GM18507 (cell line): ENCODE measurements around the gene NCOA7.
"Not testable (repeated sequence)": the region's sequence is repeated elsewhere in the genome, so short reads cannot be mapped to it uniquely, and the experiment has no call there.

ENCODE experiments used
- DNase-seq: peaks from one replicate; pipeline ENCODE4 v3.0.0; 2011; ENCODE audit warnings: low read depth; ENCODE audit not compliant: insufficient read length; ENCODE audit errors: extremely low spot score
- FAIRE-seq: peaks from 2 replicates; lab custom pipeline; 2011; peaks lifted over from hg19 to GRCh38; lab: Jason Lieb, UNC

NCOA7 gene

DNA sequence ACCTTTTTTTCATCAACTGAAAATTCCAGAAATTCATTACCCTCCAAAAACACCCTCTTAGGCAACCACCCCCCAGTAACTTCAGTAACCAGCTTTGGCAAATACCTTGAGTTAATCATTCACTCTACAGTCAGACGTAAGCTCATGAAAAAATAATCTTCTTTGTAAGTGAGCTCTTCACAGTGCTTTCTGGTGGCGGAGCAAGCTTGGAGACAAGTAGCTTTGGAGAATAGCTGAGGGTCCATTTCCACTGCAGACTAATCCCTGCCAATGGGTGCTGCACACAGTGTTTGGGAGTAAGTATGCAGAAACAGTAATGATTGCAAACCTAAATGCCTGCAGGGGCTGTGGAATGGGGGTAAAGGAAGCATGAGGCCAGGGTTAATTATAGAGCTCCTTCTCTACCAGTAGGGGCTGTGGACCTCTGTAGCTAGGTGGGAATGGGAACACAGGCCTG is 109.0 kb downstream of the NCOA7 start:
- DNase-seq (no peak), FAIRE-seq (no peak)

DNA sequence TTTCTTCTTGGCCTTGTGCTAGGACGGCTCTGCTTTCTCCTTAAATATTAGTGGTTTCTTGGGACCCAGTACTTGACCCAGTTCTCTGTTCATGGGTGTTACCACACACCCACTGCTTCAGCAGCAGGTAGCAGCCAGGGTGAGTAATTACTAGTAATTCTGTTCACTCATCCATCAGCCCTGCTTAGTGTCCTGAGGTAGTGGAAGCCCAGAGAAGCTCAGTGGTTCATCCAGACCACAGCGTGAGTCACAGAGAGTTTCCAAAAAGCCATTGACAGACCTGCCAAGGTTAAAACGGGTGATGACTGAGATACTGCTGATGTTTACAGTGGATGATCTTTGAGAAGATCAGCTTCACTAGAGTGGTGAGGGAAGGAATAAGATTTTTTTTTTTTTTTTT is 114.1 kb downstream of the NCOA7 start:
- DNase-seq, result no peak
- no peak for FAIRE-seq

DNA sequence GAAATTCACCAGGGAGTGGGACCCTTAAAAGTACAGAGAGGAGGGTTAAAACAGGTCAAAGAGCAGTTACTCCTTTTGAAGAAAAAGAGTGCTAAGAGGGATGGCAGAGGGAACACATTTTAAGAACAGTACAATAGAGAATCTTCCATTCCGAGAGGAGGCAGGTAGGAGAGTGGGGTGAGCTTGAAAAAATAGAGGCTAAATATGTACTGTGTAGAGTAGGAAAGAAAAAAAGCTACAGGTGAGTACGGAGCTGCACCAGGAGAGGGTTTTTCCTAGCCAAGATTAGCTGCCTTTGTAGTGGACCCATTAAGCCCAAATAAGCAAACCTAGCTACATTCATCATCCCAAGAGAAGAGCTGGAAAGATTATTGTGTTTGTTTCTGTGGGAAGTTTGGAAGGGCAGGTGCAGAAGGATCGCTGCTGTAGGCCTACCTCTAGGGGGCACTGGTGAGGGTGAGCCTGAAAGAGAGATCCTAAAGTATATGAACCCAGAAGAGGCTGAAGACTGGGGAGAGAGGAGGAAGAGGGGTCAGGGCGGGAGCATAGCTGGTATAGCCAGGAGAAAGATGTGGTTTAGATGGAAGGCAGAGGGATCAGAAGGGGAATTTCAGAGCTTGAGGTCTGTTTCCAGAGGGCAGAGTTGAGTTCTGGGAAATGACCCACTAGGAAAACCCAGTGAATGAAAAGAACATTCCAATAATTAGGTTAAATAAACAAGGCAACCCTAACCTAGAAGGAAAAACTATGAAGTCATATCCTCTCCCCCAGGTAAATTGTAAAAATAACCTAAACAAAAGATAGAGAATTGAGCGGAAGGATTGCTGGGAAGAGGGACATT is 115.6 kb downstream of the NCOA7 start:
- DNase-seq (no peak), FAIRE-seq (peak; percentile 48)

DNA sequence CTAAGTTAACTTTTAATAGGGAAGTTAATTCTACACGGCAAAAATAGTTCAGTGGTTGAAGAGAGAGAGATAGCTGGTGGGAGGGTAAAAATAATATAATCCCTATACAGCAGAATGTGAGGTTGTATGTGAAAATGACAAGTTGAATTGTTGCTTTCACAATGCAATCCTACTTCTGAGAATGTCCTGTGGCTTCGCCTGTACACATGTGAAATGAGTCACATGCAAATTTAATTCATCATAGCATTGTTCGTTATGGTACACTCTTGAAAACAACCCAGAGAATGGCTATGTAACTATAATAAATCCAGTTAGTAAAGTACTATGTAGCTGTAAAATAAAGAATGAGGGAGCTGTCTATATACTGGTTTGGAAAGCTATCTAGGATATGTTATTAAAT is 119.8 kb downstream of the NCOA7 start:
- peak; percentile 42 for DNase-seq
- FAIRE-seq, result peak; percentile 75

DNA sequence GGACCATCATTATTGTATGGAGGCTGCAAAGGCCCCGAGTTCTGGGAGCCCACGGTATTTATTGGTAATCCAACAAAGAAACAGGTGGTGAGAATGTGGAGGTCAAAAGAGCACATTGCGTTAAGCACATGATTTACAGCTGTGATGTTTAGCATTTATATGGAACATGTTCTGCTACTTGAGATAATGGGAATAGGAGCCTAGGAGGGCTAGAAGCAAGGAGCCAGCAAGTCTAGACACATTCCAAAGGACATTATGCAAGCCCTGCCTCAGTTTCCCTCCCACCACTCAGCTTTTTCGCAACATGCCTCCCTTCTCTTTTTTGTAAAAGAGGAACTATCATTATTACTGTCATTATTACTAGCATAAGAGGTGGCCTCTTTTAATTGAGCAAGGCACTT is 120.3 kb downstream of the NCOA7 start:
- not testable (repeated sequence) for FAIRE-seq, DNase-seq

DNA sequence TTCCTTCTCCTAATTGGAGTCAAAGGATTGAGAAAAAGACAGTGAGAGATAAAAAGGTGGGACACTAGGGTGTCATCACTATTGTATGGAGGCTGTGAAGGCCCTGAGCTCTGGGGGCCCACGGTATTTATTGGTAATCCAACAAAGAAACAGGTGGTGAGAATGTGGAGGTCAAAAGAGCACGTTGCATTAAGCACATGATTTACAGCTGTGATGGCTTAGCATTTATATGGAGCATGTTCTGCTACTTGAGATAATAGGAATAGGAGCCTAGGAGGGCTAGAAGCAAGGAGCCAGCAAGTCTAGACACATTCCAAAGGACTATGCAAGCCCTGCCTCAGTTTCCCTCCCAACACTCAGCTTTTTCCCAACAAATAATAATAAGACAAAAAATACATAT is 121.7 kb downstream of the NCOA7 start:
- DNase-seq, FAIRE-seq: not testable (repeated sequence)

DNA sequence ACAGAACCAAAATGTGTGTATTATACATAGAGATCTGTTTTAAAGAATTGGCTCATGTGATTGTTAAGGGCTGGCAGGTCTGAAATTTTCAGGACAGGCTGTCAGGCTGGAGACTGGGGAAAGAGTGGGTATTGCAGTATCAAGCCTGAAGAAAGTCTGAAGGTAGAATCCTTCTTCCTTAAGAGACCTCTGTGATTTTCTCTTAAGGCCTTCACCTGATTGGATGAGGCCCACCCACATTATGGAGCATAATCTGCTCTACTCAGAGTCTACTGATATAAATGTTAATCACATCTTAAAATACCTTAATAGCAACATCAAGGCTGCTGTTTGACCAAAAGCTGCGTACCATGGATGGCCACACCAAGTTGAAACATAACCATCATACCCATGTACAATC is 122.4 kb downstream of the NCOA7 start:
- DNase-seq (no peak), FAIRE-seq (no peak)

DNA sequence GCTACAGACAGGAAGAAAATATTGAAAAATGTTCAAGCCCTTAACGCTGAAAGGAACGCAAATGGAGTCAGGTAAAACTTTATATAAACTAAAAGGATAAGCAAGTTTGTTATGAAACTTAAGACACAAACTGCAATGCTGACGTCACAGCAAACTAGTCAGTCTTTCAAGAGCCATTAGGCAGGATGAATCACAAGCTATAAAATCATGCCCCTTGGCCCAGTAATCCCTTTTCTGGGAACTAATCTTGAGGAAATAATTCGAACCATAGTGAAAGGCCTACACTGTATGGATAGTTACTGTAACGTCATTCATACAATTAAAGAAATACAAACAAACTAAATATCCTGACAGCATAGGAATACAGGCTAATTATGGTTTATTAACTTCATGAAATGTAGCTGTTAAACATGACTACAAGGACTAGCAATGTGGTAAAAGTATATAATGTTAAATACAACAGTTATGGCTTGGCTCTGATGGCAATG is 123.1 kb downstream of the NCOA7 start:
- FAIRE-seq, result no peak
- no peak for DNase-seq

DNA sequence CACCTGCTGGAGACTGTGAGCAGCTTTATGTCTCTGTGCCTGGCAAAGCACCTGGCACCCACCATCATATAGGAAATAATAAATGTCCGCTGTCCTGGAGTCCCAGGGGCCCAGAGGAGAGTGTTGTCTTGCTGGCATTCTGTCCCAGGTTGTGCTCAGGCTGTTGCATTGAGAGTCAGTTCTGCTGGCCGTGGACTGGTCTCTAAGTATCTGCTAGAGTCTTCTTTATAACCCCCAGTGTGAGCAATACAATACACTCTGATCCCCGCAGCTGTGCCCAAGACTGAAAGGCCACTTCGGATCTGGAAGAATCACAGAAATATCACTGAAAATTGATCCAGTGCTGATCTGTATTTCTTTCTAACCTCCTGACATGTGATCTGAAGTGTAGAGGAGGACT is 127.5 kb downstream of the NCOA7 start:
- FAIRE-seq (no peak), DNase-seq (no peak)

DNA sequence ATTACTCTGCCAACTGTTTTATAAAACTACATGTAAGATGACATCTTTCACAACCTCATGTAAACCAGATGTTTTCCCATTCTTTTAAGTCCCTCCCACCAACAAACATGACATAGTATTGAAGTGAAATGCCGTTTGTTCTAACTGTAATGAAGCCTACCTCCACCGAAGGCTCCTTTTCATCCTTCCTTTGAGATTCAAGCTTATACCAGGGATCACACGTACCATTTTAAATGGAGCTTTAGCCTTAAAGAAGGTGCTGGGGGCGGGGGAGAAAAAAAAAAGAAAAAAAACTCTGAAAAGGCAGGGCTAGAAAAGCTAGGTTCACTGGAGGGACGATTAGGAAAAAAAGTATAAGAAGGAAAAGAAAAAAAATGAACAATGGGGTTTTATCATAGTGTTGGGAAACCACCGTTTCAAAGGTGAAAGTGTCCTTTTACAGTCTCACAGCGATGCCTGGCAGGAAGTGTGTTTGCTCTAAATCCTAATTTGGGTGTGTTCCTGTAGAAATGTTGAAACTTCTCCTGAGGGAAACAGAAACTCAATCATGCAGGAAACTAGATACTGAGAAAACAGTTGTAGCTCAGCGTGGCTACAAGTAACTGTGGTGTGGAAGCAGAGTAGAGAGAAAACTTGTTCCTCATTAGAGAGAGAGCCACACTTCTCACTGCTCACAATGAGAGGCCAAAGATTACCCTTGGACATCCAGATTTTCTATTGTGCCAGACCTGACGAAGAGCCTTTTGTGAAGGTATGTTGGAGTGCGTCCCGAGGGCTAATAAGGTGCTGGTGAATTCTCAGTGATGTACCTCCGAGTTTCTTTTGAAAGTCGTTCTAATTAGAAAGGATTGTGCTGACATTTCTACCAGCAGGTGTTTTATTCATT is 128.2 kb downstream of the NCOA7 start:
- FAIRE-seq (peak; percentile 97), DNase-seq (peak; percentile 57)

DNA sequence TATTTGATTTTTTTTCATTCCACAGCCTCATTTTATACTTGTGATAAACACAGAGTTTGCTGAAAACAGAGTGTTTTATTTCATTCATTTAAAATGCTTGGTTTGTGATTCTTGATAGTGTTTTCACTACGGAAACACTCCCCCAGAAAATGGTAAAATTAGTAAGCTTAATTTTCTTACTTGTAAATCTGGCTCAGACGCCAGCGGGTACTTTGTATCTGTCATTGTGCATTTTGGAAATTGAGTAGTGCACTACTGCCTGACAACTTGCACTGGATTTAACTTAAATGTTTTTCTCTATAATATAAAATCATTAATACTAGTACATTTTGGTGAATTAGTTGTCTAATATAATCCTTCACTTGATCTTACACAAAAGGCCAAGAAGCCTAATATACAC is 128.9 kb downstream of the NCOA7 start:
- no peak for DNase-seq
- no peak for FAIRE-seq

DNA sequence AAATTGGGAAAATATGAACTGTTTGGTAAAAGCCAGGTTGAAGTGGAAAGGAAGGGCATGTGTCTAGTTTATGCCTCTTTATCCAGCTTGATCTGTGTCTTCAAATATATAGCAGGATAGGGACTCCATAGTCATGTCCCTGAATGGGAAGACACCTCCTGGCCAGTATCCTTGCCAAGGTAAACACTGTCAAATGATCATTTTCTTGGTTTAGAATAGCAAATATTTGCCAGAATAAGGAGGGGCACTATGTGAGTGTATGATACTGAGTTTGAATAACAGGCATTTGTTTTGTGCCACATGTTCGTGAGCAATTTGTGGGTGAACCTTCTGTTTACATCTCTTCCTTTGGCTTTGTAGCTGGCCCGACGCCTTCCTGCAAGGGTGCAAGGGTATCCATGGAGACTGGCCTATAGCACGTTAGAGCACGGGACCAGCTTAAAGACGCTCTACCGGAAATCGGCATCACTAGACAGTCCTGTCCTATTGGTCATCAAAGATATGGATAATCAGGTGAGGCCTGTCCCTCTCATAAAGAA is 131.6 kb downstream of the NCOA7 start:
- FAIRE-seq (no peak), DNase-seq (no peak)

DNA sequence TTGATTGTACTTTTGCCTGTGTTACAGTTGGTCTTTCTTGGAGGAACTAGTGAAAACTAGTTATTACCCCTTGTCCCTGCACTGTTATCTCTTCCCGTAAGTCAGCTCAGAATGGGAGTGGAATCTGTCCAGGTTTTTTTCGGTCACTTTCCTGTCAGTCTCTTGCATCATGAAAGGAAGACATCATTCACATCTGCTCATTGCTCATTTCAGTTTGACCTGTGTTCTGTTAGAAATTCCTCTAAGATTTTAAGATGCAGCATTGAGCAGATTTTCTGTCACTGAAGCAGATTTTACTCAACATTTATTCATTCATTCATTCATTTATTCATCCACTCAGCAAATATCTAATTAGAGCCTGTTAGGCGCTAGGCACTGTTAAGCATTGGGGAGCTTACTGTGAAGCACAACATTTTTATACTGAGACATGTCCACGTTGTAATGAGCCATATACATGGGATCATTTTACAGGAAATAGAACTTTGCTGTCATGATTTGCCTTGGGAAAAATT is 132.7 kb downstream of the NCOA7 start:
- DNase-seq (no peak), FAIRE-seq (no peak)

DNA sequence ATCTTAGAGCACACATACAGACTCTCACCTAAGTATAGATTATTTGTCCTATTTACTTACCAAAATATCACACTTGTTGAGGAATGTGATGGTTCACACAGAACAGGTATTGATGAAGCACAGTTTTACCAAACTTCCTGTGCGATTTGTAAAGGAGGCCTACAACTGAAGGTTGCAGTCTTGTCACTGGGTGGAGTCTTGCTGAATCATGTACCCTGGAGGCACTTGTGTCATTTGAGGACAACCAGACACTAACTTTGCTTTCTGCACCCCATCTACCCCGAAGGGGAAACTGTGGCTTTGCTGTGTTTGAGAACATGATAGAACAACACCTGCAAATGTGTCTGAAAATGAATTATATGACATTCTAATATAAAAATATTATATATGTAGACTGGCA is 133.4 kb downstream of the NCOA7 start:
- no peak for FAIRE-seq
- DNase-seq, result no peak

DNA sequence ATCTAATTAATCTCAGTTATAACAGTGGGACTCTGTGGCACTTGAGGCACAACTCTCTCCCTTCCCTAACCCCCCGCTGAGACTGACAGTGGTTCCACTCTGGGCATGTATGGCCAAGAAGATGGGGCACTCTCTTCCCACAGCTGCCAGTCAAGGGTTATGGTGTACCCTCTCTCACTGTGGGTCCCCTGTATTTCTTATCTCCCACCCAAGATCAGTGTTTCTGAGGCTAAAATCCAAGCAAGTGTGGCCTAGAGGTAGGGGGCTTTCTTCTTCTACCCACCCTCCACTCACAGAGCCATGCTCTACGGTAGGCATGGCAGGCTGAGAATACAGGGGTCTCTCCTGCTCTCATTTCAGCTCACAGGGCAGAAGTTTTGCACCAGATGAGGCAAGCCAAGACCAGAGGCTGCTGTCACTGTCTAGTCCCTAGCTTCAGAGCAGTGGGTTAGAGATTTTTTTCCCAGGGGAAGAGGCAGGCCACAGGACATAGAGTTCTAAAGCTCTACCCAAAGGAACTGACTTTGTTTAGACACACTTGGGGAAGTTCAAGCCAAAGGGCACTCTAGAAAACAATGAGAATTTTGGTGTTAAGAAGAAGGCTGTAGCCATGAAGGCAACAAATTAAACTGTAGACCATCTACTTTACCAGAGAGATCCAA is 134.1 kb downstream of the NCOA7 start:
- FAIRE-seq (no peak), DNase-seq (no peak)

DNA sequence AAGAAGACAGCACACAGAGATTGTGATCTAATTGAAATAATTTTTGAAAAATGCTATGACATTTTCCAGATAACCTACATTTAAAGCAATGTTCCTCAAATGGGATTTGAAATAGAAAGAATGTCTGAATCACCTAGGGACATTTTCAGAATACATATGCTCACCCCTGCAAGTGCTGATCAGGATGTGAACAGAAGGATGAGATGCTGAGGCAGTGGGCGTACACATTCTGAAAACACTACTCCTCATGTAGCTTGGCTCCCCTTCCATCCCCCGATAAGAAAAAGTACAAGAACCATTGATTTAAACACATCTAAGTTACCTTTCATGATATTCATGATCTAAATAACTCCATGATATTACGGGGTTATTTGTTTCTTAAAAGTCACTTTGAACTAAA is 136.0 kb downstream of the NCOA7 start:
- FAIRE-seq, result no peak
- no peak for DNase-seq

DNA sequence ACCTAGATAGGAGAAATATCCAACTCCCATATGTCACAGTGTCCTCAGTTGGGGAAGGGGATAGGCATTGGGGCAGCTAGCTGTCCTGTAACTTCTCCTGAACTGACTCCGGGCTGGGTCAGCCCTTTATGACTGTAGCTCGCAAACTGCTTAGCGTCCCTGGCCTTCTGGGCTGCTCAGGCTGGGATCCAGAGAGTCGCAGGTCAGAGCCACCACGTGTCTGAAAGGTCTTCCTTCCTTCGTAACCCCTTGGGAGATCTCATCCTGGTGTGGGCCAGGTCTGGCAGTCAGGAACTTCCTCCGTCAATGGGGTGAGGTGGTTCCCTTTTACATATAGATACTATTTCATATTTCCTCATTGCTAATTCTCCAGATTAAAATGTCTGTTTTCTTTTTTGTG is 137.0 kb downstream of the NCOA7 start:
- FAIRE-seq (no peak), DNase-seq (no peak)

DNA sequence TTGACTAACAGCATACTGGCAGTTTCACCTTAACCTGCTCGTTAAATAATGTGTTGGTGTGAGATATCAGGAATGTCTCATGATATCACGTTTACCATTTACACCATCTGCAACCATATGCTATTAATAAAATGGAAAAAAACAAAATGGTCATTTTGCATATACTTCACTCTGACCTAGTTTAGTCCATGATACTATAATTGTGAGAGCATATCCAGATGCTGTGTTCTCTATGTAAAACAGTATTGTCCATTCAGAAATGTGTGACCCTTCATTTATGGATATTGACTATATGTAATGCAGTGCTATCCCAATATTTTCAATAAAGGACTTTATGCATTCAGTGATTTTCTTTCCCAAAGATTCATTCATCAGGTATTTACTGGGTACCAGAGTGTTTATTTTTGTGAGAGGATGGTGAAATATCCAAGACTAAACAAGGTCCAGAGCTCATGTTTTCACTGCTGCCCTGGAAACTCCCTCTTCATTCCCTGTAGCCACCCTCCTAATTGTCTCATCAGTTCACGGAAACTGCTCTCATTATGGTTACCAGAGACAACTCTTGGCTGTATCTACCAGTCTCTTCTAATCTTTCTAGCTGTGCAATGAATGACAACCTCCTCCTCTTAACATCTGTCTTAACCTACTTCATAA is 140.1 kb downstream of the NCOA7 start:
- no peak for FAIRE-seq
- no peak for DNase-seq
